Gastroesophageal sphincter (tissue), 4 donors: ENCODE data around the gene ZNF816. TPM values are rescaled to one million over a fixed set of nuclear protein-coding genes. Genes with fewer than 3 reads are reported as not detected.

ENCODE experiments used
- ATAC-seq: fragments of 150-250 bp; one replicate; pipeline ENCODE4 v1.9.1; 2016; ENCODE audit warnings: mild to moderate bottlenecking, moderate library complexity
- H3K27ac ChIP-seq, 4 donors: fragments of 200-600 bp; sonication (generic) in 3 of 4; 1 replicate in 3 of 4; 2 replicates in 1 of 4; pipeline ENCODE4 v1.5.1; 2016 to 2019
- H3K27me3 ChIP-seq: fragments of 200-600 bp; sonication (generic); one replicate; pipeline ENCODE4 v1.5.1; 2019
- H3K36me3 ChIP-seq, 2 donors: fragments of 200-600 bp; sonication (generic); one replicate each; pipeline ENCODE4 v1.5.1; 2019; ENCODE audit warnings: control low read depth in 1 of 2
- H3K4me1 ChIP-seq, 3 donors: fragments of 200-600 bp; sonication (generic); 1 replicate in 2 of 3; 2 replicates in 1 of 3; pipeline ENCODE4 v1.5.1; 2016 to 2019; ENCODE audit warnings: control low read depth in 2 of 3
- H3K4me3 ChIP-seq, 2 donors: fragments of 200-600 bp; sonication (generic); one replicate each; pipeline ENCODE4 v1.5.1; 2019; ENCODE audit warnings: mild to moderate bottlenecking in 1 of 2, moderate library complexity in 1 of 2
- H3K9me3 ChIP-seq, 3 donors: fragments of 200-600 bp; sonication (generic); one replicate each; pipeline ENCODE4 v1.5.1; 2017 to 2019; ENCODE audit warnings: control low read depth in 2 of 3
- EP300 ChIP-seq: sonication (generic); formaldehyde crosslinking; IDR thresholded peaks from one replicate; pipeline ENCODE4 v1.6.1; 2017; ENCODE audit warnings: antibody characterized with exemption, mild to moderate bottlenecking
- POLR2A ChIP-seq, 2 donors: fragments of 450-650 bp; IDR thresholded peaks; one replicate each; pipeline ENCODE4 v1.6.1; 2017; ENCODE audit warnings: antibody characterized with exemption in 2 of 2, mild to moderate bottlenecking in 2 of 2, moderate library complexity in 1 of 2
- POLR2AphosphoS5 ChIP-seq: sonication (generic); formaldehyde crosslinking; IDR thresholded peaks from one replicate; pipeline ENCODE4 v1.6.1; 2017; ENCODE audit warnings: antibody characterized with exemption
- WGBS, 2 donors: methylation state at CpG; one replicate each; pipeline ENCODE4 v1.1.5; 2018; ENCODE audit warnings: low coverage in 1 of 2; 5-methylcytosine and 5-hydroxymethylcytosine counted together
- total RNA-seq, 4 donors: library from RNA; depleted of rRNA; stranded (reverse); fragments of >200 nt; gene quantifications; one replicate each; pipeline ENCODE4 v1.1.0, GENCODE V29; 2016
- TF ChIP-seq, protein P1 (sequence below), 4 experiments: fragments of 200-600 bp in 2 of 4; fragments of 450-650 bp in 2 of 4; sonication (generic) in 1 of 4; IDR thresholded peaks; one replicate each; pipeline ENCODE4 v1.5.1; 2017 to 2019; ENCODE audit warnings: antibody characterized with exemption in 4 of 4, mild to moderate bottlenecking in 2 of 4, moderate library complexity in 2 of 4

The ZNF816 gene
- 1 to 10 TPM; 5.3 to 7.8 (median 6.8) TPM for total RNA-seq

DNA sequence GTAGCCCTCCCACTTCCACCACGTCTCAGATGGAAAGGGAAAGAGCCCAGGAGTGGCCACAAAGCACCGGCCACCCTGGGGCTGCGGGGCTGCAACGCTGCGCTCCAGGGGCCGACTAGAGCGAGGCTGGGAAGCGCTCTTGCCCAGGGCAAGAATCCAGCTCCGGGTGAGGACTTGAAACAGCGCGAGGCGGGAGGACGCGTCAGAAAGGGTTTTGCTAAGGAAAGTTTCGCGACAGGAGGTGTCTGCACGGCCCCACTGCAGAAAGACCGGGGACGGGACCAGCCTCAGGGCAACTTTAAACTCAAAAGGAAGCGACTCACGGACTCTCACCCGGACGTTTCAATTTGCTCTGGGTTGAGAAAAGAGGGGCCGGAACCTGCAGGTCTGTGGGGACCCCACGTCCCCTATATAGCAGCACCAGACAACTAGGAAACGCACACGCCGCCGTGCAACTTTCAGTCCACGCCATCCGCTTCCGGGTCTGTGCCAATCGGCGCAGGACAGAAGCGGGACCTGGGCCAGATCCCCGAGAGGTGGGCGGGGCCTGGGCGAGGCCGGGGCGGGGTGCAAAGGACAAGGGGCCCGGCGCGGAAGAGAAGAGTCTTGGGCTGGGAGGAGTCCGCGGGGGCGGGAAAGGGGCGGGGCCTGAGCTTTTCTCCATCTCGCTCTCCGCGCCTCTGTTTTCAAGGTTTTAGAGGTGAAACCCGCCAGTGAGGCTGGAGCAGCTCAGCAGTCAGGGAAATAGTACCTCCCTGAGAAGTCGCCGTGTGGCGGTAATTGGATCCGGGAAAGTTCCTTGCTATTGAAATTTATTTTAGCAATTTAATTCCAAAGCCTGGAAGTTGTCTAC, at the start of gene ZNF816:
Gene ZNF816, minus strand, starts transcription at position 488 of the 853 bp plus-strand sequence. CDS start 6,792 bp downstream, outside the sequence.
- H3K27ac ChIP-seq, result peak within 1 kb of the TSS; percentile 77 to 91 (median 87)
- peaks cover 0 to 31% (median 0%) of the 10 kb centered on the region in 3 donors for H3K9me3 ChIP-seq
- peak within 1 kb of the TSS; percentile 61 to 77 for H3K4me3 ChIP-seq
- H3K27me3 ChIP-seq, result no peaks in the 10 kb centered on the region
- peaks cover 0 to 26% of the 10 kb centered on the region in 2 donors for H3K36me3 ChIP-seq
- H3K4me1 ChIP-seq, result peaks cover 3 to 26% (median 13%) of the 10 kb centered on the region in 3 donors
- TF ChIP-seq POLR2AphosphoS5, result peak; percentile 73
- TF ChIP-seq POLR2A (IDR thresholded peaks at IDR 0.05), result peak in 1 of 2 donors; percentile 47
- TF ChIP-seq, protein P1, sequence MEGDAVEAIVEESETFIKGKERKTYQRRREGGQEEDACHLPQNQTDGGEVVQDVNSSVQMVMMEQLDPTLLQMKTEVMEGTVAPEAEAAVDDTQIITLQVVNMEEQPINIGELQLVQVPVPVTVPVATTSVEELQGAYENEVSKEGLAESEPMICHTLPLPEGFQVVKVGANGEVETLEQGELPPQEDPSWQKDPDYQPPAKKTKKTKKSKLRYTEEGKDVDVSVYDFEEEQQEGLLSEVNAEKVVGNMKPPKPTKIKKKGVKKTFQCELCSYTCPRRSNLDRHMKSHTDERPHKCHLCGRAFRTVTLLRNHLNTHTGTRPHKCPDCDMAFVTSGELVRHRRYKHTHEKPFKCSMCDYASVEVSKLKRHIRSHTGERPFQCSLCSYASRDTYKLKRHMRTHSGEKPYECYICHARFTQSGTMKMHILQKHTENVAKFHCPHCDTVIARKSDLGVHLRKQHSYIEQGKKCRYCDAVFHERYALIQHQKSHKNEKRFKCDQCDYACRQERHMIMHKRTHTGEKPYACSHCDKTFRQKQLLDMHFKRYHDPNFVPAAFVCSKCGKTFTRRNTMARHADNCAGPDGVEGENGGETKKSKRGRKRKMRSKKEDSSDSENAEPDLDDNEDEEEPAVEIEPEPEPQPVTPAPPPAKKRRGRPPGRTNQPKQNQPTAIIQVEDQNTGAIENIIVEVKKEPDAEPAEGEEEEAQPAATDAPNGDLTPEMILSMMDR (IDR thresholded peaks at IDR 0.05), result no peak
- no peak for TF ChIP-seq EP300
- WGBS, 2 donors, result 0% methylated on average over 4 to 20 of the region's 55 CpGs
- peak; percentile 99 for ATAC-seq

DNA sequence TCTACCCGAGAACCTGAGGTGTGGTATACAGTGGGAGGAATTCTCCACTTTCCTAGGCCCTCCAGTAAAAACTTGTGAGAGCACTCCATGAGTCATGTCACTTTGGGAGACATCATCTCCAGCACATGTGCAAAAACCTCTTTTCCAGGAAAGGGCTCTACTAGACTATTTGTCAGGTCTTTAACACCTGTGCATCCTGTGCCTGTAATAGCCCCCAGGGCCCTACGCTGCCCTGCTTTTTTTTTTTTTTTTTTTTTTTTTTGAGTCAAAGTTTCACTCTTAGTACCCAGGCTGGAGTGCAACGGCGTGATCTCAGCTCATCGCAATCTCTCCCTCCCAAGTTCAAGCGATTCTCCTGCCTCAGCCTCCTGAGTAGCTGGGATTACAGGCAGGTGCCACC, 49.3 kb upstream of the ZNF816 start:
- H3K27ac ChIP-seq, result no peak overlapping the region
- no peaks in the 10 kb centered on the region for H3K4me1 ChIP-seq
- H3K4me3 ChIP-seq, result no peak overlapping the region
- WGBS, 2 donors, result 93 to 100% methylated on average over 1 to 4 of the region's 6 CpGs
- H3K27me3 ChIP-seq, result peaks cover 14% of the 10 kb centered on the region
- no peak for TF ChIP-seq EP300
- TF ChIP-seq, protein P1 (IDR thresholded peaks at IDR 0.05), result no peak
- no peak for TF ChIP-seq POLR2AphosphoS5
- TF ChIP-seq POLR2A (IDR thresholded peaks at IDR 0.05), result no peak
- no peak for ATAC-seq
- H3K36me3 ChIP-seq, result no peaks in the 10 kb centered on the region
- H3K9me3 ChIP-seq, result peaks cover 0 to 8% (median 0%) of the 10 kb centered on the region in 3 donors

DNA sequence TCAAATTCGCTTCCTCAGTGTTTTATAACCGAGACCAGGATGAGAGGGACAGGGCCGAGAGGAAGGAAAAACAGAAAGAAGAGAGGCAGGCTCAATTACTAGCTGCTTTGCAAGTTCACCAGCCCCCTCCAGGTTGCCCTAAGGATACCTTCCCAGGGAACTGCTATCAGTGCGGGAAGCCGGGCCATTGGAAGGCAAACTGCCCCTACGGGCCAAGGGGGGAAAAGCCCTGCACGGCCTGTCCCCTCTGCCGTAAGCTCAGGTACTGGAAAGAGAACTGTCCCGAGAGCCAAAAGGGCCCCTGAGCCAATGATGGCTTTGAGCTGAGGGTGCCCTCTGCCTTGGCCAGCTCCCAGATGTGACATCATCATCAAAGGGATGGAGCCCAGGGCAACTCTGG, 47.8 kb upstream of the ZNF816 start:
- ATAC-seq, result no peak
- no peak overlapping the region for H3K4me3 ChIP-seq
- 27 to 30% methylated on average over 2 to 8 of the region's 9 CpGs for WGBS, 2 donors
- no peaks in the 10 kb centered on the region for H3K36me3 ChIP-seq
- peaks cover 0 to 2% (median 0%) of the 10 kb centered on the region in 3 donors for H3K9me3 ChIP-seq
- H3K27ac ChIP-seq, result no peak overlapping the region
- TF ChIP-seq POLR2AphosphoS5, result no peak
- TF ChIP-seq, protein P1 (IDR thresholded peaks at IDR 0.05), result no peak
- no peak for TF ChIP-seq POLR2A (IDR thresholded peaks at IDR 0.05)
- TF ChIP-seq EP300, result no peak
- H3K4me1 ChIP-seq, result no peaks in the 10 kb centered on the region
- H3K27me3 ChIP-seq, result peaks cover 14% of the 10 kb centered on the region

DNA sequence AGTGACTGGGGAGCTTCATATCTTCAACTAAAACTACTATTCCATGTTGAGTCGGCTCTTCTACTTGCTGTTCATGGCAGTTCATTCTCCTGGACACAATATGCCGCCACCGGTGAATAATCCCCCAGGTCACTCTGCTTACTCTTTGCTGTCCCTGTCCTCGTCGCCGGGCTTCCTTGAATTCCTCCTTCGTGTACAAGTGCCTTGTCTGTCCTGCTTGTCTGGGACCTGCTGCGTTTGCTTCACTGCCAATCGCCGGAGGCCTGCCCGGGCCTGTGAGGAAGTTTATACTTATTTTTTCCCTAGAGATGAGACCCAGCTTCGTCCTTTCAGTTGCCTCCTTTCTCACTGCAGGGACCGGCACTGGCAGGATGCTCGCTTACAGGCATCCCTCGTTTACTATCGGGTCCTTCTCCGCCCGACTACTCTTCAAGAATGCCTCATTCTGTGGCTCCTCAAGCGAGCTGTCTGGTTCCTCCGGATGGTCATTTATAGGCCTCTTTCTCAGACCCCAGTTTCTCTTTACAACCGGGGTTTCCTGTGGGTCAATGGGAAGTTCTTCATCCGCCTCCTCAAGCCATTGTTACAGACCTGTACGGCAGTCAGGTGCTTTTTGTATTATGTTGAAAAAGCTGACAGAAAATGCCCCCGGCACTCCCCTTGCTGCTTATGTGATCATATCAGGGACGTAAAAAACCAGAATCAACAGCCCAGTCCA, 45.5 kb upstream of the ZNF816 start:
- H3K9me3 ChIP-seq, result no peaks in the 10 kb centered on the region
- TF ChIP-seq EP300 (no peak), POLR2A (IDR thresholded peaks at IDR 0.05) (no peak), POLR2AphosphoS5 (no peak)
- TF ChIP-seq, protein P1 (IDR thresholded peaks at IDR 0.05), result no peak
- no peak overlapping the region for H3K4me3 ChIP-seq
- H3K4me1 ChIP-seq, result no peaks in the 10 kb centered on the region
- no peak for ATAC-seq
- 75 to 78% methylated on average over 5 to 16 of the region's 25 CpGs for WGBS, 2 donors
- H3K36me3 ChIP-seq, result no peaks in the 10 kb centered on the region
- H3K27ac ChIP-seq, result no peak overlapping the region
- peaks cover 14% of the 10 kb centered on the region for H3K27me3 ChIP-seq
